ENCODE data around the gene NPAS2.

Gene NPAS2

DNA sequence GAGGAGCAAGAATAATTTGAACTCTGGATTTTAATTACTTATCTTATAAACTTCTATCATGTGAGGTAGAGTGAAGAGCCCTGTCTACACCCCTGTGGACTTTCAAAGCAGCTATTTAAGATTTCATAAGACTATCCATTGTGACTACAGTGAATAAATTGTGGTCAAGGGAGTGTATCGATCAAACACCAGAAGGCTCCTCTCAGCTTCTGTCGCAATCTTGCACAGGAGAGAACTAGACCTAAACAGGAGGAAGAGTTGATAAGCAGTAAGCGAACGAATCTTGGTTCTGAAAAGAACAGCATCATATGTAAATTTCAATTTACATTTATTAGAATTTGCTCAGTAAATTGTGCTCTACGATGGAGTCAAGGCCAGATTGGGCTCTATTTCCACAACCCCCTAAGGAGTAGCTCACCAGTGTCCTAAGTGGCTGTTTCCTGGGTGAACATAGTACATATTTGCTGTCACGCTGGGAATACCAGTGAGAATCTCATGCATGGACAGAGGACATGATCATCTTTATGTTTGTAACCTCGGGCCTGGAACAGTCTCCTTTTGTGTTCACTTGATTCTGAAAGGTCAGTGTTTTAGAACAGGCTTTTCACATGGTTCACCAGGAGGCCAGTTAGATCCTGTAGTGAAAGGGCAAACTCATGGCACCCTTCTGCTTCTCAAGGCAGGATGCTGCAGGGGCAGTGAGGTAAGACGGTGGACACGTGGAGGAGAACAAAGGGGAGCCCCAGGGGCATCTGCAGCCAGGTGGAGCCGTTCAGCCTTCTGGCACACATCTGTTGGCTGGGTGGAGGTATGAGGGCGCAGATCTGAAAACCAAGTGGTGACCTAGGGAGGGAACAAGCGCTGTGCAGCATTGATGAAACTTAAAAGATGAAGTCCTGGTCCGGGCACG is 33.3 kb downstream of the NPAS2 start:
- no peak for TF ChIP-seq CTCF (IDR thresholded peaks at IDR 0.05)
- H3K4me3 ChIP-seq = no peak overlapping the region
- no peak for DNase-seq (ENCODE audit: low spot score)
- no peak overlapping the region for H3K27ac ChIP-seq

DNA sequence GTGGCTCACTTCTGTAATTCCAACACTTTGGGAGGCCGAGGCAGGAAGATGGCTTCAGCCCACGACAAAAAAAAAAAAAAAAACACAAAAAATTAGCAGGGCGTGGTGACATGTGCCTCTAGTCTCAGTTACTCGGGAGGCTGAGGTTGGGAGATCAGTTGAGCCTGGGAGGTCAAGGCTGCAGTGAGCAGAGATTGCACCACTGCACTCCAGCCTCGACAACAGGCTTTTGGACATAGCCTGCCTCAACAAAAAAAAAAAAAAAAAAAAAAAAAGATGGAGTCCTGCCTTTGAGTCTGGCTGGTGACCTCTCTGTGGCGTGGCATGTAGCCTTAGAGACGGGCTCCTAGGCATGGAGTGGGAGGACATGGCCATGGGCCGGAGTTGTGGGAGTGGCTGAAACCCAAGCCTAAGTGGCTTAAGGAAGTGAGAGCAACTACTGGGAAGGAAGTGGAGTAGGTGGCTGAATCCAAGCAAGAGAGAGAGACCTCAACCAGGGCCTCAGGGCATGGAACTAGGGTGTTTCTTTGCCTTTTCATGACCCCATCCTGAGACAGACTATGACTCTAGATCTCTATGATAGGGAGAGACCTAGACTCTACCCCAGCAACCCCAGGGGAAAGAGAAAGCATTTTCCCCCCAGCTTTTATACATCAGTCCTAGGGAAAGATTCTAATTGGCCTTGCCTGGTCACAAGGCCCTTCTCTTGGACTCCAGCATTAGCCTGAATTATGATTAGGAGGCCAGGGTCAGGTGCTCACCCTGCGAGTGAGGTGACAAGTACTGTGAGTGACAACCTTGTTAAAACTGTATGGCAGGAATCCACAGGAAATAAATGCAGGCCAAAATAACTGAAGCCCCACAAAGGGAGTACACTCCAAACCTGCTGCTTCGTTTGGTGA is 34.2 kb downstream of the NPAS2 start:
- Histone ChIP-seq H3K27ac (no peak overlapping the region), H3K4me3 (no peak overlapping the region)
- TF ChIP-seq CTCF (IDR thresholded peaks at IDR 0.05) = no peak
- no peak for DNase-seq (ENCODE audit: low spot score)

DNA sequence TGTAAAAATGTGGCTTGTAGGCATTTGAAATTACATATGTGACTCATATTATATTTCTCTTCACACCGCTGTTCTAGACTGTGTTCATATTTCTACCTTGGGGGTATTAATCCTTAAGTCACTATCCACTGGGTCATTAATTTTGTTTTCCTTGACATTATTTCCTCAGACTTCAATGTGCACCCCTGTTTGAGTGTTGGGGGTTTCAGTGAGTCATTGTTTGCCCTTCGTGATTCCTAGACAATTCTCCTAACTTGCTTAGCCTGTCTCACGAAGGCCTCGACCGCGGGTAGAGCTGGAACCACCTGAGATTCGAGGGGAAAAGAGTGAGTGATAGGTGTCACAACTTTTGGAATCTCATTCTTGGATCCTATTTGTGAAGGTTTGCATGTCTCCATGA is 35.1 kb downstream of the NPAS2 start:
- Histone ChIP-seq H3K27ac (no peak overlapping the region), H3K4me3 (no peak overlapping the region)
- no peak for TF ChIP-seq CTCF (IDR thresholded peaks at IDR 0.05)
- no peak for DNase-seq (ENCODE audit: low spot score)

DNA sequence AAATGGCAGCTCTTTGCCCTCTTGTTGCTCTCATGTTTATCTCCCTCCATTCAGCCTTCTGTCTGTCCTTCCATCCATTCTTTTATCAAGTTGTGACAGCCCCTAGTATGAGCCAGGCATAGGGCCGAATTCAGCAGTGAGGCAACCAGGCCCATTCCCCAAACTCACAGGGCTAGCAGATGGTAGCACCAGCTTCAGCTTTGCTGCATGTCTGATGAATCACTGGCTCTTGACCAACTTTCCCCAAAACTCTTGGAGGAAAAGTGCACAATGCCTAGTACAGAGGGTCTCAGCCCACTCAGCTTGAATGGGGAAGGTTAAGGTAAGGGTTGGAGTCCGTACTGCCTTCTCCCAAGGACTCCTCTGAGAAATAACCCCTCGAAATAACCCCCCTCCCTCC is 35.7 kb downstream of the NPAS2 start:
- TF ChIP-seq CTCF (IDR thresholded peaks at IDR 0.05) = no peak
- Histone ChIP-seq H3K27ac (no peak overlapping the region), H3K4me3 (no peak overlapping the region)
- no peak for DNase-seq (ENCODE audit: low spot score)

GRCh38 chr2:100856732-100857131 is 36.8 kb downstream of the NPAS2 start:
- Histone ChIP-seq H3K27ac (no peak overlapping the region), H3K4me3 (no peak overlapping the region)
- no peak for DNase-seq (ENCODE audit: low spot score)
- no peak for TF ChIP-seq CTCF (IDR thresholded peaks at IDR 0.05)

DNA sequence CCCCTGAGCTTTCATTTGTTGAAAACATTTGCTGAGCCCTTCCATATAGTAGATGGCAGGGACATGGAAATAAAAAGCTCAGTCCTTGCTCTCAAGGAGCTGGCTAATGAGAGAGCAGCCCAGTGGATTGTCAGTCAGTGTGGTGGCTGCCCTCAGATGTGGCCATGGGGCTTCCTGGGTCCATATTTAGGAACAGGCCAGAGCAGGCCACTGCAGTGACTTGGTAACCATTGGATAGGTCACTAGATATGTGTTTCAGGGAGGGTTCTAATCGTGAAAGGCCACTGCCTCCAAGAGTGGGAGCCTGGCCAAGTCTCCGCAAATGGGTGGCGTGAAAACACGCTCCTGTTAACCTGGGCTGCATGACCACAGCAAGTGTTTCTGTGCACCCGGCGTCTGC is 37.4 kb downstream of the NPAS2 start:
- H3K27ac ChIP-seq = no peak overlapping the region
- no peak for DNase-seq (ENCODE audit: low spot score)
- TF ChIP-seq CTCF (IDR thresholded peaks at IDR 0.05) = no peak
- H3K4me3 ChIP-seq = no peak overlapping the region
